ENCODE measurements around the gene ZBTB16.

DNA sequence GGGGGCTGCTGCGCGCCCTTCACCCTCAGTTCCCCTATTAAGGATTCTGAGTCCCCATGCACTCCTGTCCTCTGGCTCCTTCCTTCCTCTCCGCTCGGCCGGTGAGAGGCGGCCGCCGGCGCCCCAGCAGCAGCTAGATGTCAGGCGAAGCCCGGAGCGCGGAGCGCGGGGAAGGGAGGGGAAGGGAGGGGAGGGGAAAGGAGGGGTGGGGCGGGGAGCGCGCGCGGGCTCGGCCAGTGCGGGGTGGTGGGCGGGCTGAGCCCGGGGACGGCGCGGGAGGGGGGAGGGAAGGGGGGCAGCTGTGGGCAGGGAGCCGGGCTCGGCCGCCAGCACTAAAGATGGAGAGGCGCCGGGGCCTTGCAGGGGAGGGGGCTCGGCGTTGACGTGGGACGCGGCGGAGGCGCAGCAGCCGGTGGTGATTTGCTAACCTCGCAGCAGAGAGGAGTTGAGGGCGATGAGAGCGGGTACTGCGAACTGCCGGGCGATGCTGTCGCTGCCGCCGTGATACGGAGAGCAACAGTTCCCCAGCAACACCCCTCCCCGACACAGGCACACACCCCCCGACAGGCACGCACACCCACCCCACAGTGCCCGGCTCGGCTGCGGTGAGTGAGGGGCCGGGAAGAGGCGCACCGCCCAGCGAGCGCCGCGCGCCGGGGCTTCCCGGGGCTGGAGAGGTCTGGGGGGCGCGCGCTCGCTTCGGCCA is at the start of gene ZBTB16:
- TF ChIP-seq, protein P1, sequence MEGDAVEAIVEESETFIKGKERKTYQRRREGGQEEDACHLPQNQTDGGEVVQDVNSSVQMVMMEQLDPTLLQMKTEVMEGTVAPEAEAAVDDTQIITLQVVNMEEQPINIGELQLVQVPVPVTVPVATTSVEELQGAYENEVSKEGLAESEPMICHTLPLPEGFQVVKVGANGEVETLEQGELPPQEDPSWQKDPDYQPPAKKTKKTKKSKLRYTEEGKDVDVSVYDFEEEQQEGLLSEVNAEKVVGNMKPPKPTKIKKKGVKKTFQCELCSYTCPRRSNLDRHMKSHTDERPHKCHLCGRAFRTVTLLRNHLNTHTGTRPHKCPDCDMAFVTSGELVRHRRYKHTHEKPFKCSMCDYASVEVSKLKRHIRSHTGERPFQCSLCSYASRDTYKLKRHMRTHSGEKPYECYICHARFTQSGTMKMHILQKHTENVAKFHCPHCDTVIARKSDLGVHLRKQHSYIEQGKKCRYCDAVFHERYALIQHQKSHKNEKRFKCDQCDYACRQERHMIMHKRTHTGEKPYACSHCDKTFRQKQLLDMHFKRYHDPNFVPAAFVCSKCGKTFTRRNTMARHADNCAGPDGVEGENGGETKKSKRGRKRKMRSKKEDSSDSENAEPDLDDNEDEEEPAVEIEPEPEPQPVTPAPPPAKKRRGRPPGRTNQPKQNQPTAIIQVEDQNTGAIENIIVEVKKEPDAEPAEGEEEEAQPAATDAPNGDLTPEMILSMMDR (conservative IDR thresholded peaks at IDR 0.05), result no peak
- TF ChIP-seq EZH2 (IDR thresholded peaks at IDR 0.05; ENCODE audit: low read depth), result no peak
